HFFc6 (cell line): ENCODE data around the gene CCDC24. TPM values are rescaled to one million over a fixed set of nuclear protein-coding genes. Genes with fewer than 3 reads are reported as not detected.
A peak's percentile ranks its signal among the peaks of the same experiment; 100 is the strongest.

Source experiments
- DNase-seq: peaks from one replicate; pipeline ENCODE4 v3.0.0-alpha.2; 2018
- H3K27ac Mint-ChIP-seq: 2 replicates; pipeline ENCODE4 v1.8.0; 2020; ENCODE audit warnings: mild to moderate bottlenecking, mixed read lengths
- H3K27me3 Mint-ChIP-seq: 2 replicates; pipeline ENCODE4 v1.8.0; 2021; ENCODE audit warnings: mild to moderate bottlenecking, moderate library complexity, mixed read lengths; ENCODE audit not compliant: insufficient read depth
- H3K36me3 Mint-ChIP-seq: 2 replicates; pipeline ENCODE4 v1.8.0; 2021; ENCODE audit warnings: low read depth, mixed read lengths
- H3K4me1 Mint-ChIP-seq: 2 replicates; pipeline ENCODE4 v1.8.0; 2020; ENCODE audit warnings: low read depth, mixed read lengths
- H3K4me3 Mint-ChIP-seq: 2 replicates; pipeline ENCODE4 v1.8.0; 2020; ENCODE audit warnings: mild to moderate bottlenecking, moderate library complexity, mixed read lengths
- H3K9me3 Mint-ChIP-seq: 2 replicates; pipeline ENCODE4 v1.8.0; 2020; ENCODE audit warnings: mild to moderate bottlenecking, mixed read lengths
- total RNA-seq, 6 experiments: library from RNA; stranded (reverse); fragmentation: NEBNext Ultra II Directional; extraction: Animal tissue kit (Norgen Biotek cat#: 25700); gene quantifications; 2 replicates in 1 of 6; 3 replicates in 5 of 6; pipeline ENCODE4 v1.2.3, GENCODE V29; 2021
- TF ChIP-seq, protein P1 (sequence below): fragments of 200-600 bp; sonication (generic); IDR thresholded peaks from 2 replicates; pipeline ENCODE4 v1.5.0; 2021; ENCODE audit warnings: antibody characterized with exemption, mild to moderate bottlenecking

Gene CCDC24
- total RNA-seq, 6 experiments from 2014 or later = 5.6 to 7.7 (median 6.5) TPM

DNA sequence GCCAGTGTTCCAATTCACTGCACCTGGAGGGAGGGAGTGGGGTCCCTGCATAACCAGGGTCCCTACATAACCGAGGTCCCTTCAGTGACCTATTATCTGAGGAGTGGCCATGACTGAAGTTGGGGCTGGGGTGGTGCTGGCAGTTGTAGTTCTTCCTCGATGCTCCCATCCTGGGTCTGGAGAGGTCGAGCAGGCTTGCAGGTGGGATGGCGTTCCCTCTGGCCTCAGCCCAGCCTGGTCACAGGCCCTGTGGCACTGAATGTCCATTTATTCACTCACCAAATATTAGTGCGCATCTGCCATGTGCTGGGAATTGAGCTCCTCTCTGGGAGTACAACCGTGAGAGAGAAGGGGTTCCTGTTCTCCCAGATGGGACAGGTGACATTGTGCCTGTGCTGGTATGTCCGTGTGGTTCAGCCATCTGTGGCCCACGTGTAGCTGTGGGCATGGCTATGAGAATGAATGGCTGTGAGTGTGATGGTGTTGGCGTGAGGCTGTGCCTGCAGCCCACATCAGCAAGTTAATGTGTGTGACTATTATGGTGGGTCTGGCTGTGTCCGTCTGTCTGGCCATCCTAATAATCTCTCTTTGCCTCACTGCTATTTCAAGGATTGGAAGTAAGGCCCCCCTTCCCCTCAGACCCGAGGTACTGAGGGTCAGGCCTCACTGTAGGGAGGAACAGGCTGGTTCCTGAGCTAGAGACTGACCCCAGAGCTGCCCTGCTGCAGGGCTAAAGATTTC is 43.7 kb downstream of the CCDC24 start:
- Mint-ChIP-seq H3K4me3 (no peak overlapping the region), H3K4me1 (peaks cover 51% of the 10 kb centered on the region), H3K36me3 (no peaks in the 10 kb centered on the region), H3K27ac (no peak overlapping the region), H3K9me3 (no peaks in the 10 kb centered on the region), H3K27me3 (peaks cover 1% of the 10 kb centered on the region)
- DNase-seq = no peak
- TF ChIP-seq, protein P1, sequence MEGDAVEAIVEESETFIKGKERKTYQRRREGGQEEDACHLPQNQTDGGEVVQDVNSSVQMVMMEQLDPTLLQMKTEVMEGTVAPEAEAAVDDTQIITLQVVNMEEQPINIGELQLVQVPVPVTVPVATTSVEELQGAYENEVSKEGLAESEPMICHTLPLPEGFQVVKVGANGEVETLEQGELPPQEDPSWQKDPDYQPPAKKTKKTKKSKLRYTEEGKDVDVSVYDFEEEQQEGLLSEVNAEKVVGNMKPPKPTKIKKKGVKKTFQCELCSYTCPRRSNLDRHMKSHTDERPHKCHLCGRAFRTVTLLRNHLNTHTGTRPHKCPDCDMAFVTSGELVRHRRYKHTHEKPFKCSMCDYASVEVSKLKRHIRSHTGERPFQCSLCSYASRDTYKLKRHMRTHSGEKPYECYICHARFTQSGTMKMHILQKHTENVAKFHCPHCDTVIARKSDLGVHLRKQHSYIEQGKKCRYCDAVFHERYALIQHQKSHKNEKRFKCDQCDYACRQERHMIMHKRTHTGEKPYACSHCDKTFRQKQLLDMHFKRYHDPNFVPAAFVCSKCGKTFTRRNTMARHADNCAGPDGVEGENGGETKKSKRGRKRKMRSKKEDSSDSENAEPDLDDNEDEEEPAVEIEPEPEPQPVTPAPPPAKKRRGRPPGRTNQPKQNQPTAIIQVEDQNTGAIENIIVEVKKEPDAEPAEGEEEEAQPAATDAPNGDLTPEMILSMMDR = no peak

DNA sequence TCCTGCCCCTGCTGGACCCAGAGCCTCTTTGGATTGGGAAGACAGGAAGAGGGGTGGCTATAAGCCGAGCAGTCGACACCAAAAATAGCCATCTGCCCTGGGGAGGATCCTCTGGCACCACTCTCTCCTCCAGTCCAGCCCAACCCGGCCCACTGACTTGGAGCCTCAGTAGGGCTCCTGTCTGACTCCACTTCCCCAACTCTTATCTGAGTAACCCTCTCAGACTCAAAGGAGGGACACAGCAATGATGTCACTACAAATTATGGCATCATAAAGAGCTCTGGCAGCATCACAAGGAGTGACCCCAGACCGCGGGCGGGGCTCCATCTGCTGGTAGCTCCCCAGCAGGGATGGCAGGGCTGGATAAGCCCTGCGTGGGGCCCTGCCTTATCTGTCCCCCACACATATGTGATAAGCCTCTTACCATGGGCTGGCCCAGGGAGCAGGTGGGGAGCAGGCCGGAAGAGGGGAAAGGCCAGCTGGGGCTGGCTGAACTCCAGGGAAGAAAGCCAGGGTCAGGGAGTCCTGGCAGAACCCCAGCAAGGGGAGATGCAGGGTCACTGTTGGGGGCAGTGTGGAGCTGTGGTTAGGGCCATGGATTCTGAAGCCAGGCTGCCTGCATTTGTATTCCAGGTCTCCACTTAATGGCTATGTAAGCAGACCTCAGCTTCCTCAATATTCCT is 44.5 kb downstream of the CCDC24 start:
- peaks cover 55% of the 10 kb centered on the region for H3K4me1 Mint-ChIP-seq
- TF ChIP-seq, protein P1 = no peak; the same call in 1 of the 2 replicates
- no peak overlapping the region; the same call in 1 of the 2 replicates for H3K27ac Mint-ChIP-seq
- H3K27me3 Mint-ChIP-seq = peaks cover 1% of the 10 kb centered on the region
- no peaks in the 10 kb centered on the region for H3K36me3 Mint-ChIP-seq
- DNase-seq = no peak
- no peak overlapping the region for H3K4me3 Mint-ChIP-seq
- H3K9me3 Mint-ChIP-seq = no peaks in the 10 kb centered on the region

DNA sequence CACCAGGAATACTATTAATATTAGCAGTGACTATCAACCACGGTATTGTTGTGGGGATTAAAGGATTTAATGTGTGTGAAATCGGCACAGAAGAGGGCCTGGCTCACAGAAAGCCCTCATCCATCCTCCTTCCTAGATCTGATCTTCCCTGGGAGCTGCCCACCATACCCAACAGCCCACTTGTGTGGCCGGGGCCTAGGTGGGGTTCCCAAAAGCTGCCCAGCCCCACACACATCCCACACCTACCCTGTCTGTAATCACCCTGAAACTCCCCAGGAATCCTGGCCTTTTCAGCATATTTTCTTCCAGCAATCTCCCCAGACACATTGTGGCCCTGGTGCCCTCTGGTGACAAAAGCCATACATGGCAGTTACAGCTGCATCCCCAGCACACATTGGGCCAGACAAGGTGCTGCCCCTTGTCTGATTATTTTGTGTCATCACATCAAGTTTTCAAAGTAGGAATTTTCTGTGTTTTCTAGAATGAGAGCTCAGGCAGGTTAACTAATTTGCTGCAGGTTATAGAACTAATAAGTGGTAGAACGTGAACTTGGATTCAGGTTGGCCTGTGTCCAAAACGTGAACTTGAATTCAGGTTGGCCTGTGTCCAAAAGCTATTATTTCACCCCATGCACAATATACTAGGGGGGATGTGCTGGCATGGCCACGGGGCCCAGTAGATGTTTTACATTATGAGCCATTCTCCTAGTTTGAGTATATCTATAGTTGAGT is 45.2 kb downstream of the CCDC24 start:
- H3K27ac Mint-ChIP-seq = peak overlapping the region; percentile 37

DNA sequence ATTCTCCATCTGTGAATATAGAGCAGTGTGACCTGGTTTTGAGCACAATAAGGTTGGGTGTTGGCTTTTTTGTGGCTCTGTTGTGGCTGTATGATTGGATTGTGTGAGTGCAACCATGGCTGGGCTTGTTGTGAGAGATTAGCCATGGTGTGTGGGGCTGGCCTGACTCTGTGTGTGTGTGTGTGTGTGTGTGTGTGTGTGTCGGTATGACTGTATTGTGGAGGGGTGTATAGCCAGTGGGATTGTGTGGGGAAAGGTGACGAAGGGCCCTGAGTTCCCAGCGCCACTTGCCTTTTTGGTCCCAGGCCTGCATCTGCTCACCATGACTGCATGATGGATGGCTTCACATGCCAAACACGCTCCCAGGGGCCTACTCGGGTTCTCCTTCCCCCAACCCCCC is 45.8 kb downstream of the CCDC24 start:
- no peak for DNase-seq
- Mint-ChIP-seq H3K9me3 (no peaks in the 10 kb centered on the region), H3K27ac (no peak overlapping the region), H3K4me1 (peaks cover 50% of the 10 kb centered on the region), H3K4me3 (no peak overlapping the region), H3K36me3 (no peaks in the 10 kb centered on the region), H3K27me3 (peaks cover 1% of the 10 kb centered on the region)
- TF ChIP-seq, protein P1 = no peak

More for the DNA sequence above, 45.2 kb downstream of the CCDC24 start:
- Mint-ChIP-seq H3K36me3 (no peaks in the 10 kb centered on the region), H3K9me3 (no peaks in the 10 kb centered on the region), H3K4me3 (no peak overlapping the region), H3K4me1 (peaks cover 55% of the 10 kb centered on the region), H3K27me3 (peaks cover 1% of the 10 kb centered on the region)
- TF ChIP-seq, protein P1 = peak; percentile 81
- DNase-seq = peak; percentile 71

DNA sequence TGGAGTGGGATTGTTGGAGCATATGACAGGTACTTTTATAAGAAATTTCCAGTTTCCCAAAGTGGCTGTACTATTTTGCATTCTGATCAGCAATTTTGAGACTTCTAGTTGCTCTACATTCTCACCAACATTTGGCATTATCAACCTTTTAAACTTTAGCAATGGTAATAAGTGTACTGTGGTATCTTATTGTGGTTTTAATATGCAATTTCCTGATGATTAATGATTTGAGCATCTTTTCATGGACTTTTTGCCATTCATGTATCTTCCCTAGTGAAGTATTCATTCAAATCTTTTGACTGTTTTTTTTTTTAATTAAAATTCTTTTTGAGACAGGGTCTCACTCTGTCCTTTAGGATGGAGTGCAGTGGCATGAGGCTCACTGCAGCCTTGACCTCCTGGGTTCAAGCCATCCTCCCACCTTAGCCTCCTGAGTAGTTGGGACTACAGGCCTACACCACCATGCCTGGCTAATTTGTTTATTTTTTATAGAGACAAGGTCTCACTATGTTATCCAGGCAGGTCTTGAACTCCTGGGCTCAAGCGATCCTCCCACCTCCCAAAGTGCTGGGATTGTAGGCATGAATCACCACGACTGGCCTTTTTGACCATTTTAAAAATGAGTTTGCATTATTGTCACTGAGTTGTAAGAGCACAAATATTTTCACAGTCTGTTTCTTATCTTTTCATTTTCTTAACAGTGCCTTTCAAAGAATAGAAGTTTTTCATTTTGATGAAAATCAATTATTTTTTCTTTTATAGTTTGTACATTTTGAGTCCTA is 47.7 kb downstream of the CCDC24 start:
- Mint-ChIP-seq H3K27me3 (peaks cover 1% of the 10 kb centered on the region), H3K4me3 (peak overlapping the region; percentile 36; the same call in 1 of the 2 replicates), H3K4me1 (peaks cover 60% of the 10 kb centered on the region), H3K27ac (peak overlapping the region; percentile 83), H3K9me3 (no peaks in the 10 kb centered on the region), H3K36me3 (no peaks in the 10 kb centered on the region)
- no peak for DNase-seq
- TF ChIP-seq, protein P1 = no peak
